Measurements from ENCODE around the gene RUBCNL. TPM values are rescaled to one million over a fixed set of nuclear protein-coding genes. Genes with fewer than 3 reads are reported as not detected.
A peak's percentile ranks its signal among the peaks of the same experiment; 100 is the strongest.

Gene RUBCNL
- total and polyA plus RNA-seq, 8 donors: 0.46 to 3.2 (median 0.86) TPM

DNA sequence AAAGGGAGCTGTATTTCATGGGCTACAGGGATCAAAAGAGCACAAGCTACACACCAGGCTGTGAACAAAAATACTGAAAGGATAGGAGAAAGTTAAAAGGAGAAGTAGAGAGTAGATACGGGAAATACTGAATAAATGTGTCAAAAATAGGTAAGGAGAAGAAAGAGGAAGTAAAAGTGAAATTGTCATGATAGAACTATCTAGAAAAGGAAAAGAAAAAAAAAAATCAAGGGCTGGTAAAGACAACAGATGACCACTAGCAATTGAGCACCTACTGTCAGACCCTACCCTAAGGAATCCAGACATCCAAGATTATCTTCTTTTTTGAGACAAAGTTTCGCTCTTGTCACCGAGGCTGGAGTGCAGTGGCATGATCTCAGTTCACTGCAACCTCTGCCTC is 4.8 kb downstream of the RUBCNL start:
- H3K4me1 ChIP-seq: no peaks in the 10 kb centered on the region
- H3K4me3 ChIP-seq: no peak overlapping the region
- no peak for DNase-seq
- no peak overlapping the region for H3K27ac ChIP-seq
- H3K9me3 ChIP-seq: no peaks in the 10 kb centered on the region
- no peak for TF ChIP-seq CTCF (IDR thresholded peaks at IDR 0.05)
- peaks cover 0 to 4% (median 2%) of the 10 kb centered on the region in 4 donors for H3K27me3 ChIP-seq
- H3K36me3 ChIP-seq: no peaks in the 10 kb centered on the region
- no peak for ATAC-seq
- no peak for FAIRE-seq
- WGBS, 2 donors: 88% methylated on average over 3 of the region's 3 CpGs
- intact Hi-C loops (cut with DNase I): no loop called here

DNA sequence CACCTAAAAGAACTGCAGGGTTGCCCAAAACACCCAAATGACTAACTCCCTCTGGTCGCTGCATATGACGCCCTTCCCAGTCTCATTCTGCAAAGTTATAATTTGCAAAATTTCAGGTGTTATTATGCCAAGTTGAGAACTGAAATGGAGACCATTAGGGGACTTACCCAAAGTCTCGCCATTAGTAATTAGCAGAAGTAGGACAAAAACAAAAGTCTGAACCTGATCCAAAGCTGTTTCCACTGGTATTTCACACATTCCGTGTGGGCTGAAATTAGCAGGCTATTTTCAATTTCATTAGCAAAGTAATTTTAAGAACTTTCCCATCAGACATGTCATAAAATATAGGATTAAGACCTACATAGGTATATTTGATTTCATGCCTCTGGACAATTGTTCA is 6.8 kb downstream of the RUBCNL start:
- Histone ChIP-seq H3K4me3 (no peak overlapping the region), H3K9me3 (no peaks in the 10 kb centered on the region), H3K4me1 (no peaks in the 10 kb centered on the region), H3K27me3 (no peaks in the 10 kb centered on the region), H3K27ac (no peak overlapping the region), H3K36me3 (no peaks in the 10 kb centered on the region)
- DNase-seq (no peak), ATAC-seq (no peak), FAIRE-seq (no peak)
- WGBS, 2 donors: 83 to 92% methylated on average over 4 of the region's 4 CpGs
- no peak for TF ChIP-seq CTCF (IDR thresholded peaks at IDR 0.05)
- intact Hi-C loops (cut with DNase I): no loop called here

DNA sequence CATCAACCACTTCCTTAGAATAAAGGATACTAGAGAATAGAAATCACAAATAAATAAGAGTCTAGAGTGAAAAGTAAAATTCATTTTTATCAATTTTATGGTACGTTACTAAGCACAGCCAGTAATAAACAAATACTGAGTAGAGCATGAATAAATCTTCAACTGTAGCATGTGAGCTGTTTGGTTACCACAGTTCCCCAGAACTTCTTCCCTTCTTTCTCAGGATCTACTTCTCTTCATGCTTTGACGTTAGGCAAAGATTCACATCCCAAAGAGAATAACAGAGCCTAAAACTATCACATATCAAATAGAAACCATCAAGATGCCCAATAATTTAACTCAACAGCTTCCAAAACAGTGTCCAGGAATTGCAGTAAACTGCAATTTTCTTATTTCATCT is 7.4 kb downstream of the RUBCNL start:
- Histone ChIP-seq H3K27ac (no peak overlapping the region), H3K36me3 (no peaks in the 10 kb centered on the region), H3K27me3 (no peaks in the 10 kb centered on the region), H3K4me3 (no peak overlapping the region), H3K9me3 (no peaks in the 10 kb centered on the region), H3K4me1 (no peaks in the 10 kb centered on the region)
- ATAC-seq: no peak
- intact Hi-C loops (cut with DNase I): no loop called here
- TF ChIP-seq CTCF (IDR thresholded peaks at IDR 0.05): no peak
- 80% methylated on average over 2 of the region's 2 CpGs for WGBS, 2 donors
- DNase-seq: no peak
- FAIRE-seq: no peak

- no peaks in the 10 kb centered on the region for H3K36me3 ChIP-seq
- H3K9me3 ChIP-seq: no peaks in the 10 kb centered on the region
- no peaks in the 10 kb centered on the region for H3K27me3 ChIP-seq
- WGBS, 2 donors: 79 to 82% methylated on average over 2 of the region's 2 CpGs
- H3K4me1 ChIP-seq: no peaks in the 10 kb centered on the region
- no peak overlapping the region for H3K27ac ChIP-seq
- DNase-seq (no peak), ATAC-seq (peak in 1 of 4 donors; percentile 29), FAIRE-seq (no peak)
- no peak for TF ChIP-seq CTCF (IDR thresholded peaks at IDR 0.05)
- H3K4me3 ChIP-seq: no peak overlapping the region
- intact Hi-C loops (cut with DNase I): no loop called here
Measured at GRCh38 chr13:46378411-46378810, 8.6 kb downstream of the RUBCNL start.

GRCh38 chr13:46377554-46377953 is 9.5 kb downstream of the RUBCNL start:
- WGBS, 2 donors: 77 to 82% methylated on average over 4 of the region's 4 CpGs

More at GRCh38 chr13:46377554-46377953, 9.5 kb downstream of the RUBCNL start:
- Histone ChIP-seq H3K36me3 (no peaks in the 10 kb centered on the region), H3K4me1 (no peaks in the 10 kb centered on the region), H3K27me3 (no peaks in the 10 kb centered on the region), H3K4me3 (no peak overlapping the region), H3K27ac (no peak overlapping the region), H3K9me3 (no peaks in the 10 kb centered on the region)
- DNase-seq (no peak), ATAC-seq (no peak), FAIRE-seq (no peak)
- intact Hi-C loops (cut with DNase I): no loop called here
- no peak for TF ChIP-seq CTCF (IDR thresholded peaks at IDR 0.05)

All from pancreas (tissue), 10 donors.